PC-9 (cell line): ENCODE data around the gene TRIO. TPM values are rescaled to one million over a fixed set of nuclear protein-coding genes. Genes with fewer than 3 reads are reported as not detected.

Experiments used
- BruUV-seq: library from RNA; stranded (reverse); fragments of 400-500 nt; replicated peaks from 2 replicates; lab custom pipeline; 2021; lab: Mats Ljungman, UMichigan
- CTCF ChIA-PET: fragments of 300-600 bp; sonication (Branson Sonifier 250); formaldehyde crosslinking; loops from one replicate; lab custom pipeline; 2022; ENCODE audit warnings: antibody characterized with exemption; lab: Charles Lee
- POLR2A ChIA-PET: fragments of 300-600 bp; sonication (Branson Sonifier 250); formaldehyde crosslinking; loops from one replicate; lab custom pipeline; 2022; ENCODE audit warnings: antibody characterized with exemption; ENCODE audit not compliant: unreplicated experiment; lab: Charles Lee
- DNase-seq, 2 experiments: peaks; one replicate each; pipeline versions ENCODE4 v3.0.0 to v3.0.0-alpha.2; 2015 to 2022; ENCODE audit warnings: mixed read lengths in 1 of 2
- H2AFZ ChIP-seq: fragments of 200-600 bp; sonication (generic); 2 replicates; pipeline ENCODE4 v1.8.1; 2017; ENCODE audit warnings: antibody characterized with exemption
- H3F3A ChIP-seq: fragments of 200-600 bp; sonication (generic); 2 replicates; pipeline ENCODE4 v1.8.1; 2017; ENCODE audit warnings: antibody characterized with exemption, mild to moderate bottlenecking, low read depth; ENCODE audit not compliant: insufficient read depth
- H3K27ac ChIP-seq: fragments of 200-600 bp; sonication (generic); 2 replicates; pipeline ENCODE4 v1.6.1; 2016; ENCODE audit warnings: mixed run types
- H3K27me3 ChIP-seq: fragments of 200-600 bp; sonication (generic); 2 replicates; pipeline ENCODE4 v1.6.1; 2016; ENCODE audit warnings: low read depth, mixed run types; ENCODE audit not compliant: insufficient read depth
- H3K36me3 ChIP-seq: fragments of 200-600 bp; sonication (generic); 2 replicates; pipeline ENCODE4 v1.6.1; 2016; ENCODE audit warnings: low read depth, mixed run types
- H3K4me1 ChIP-seq: fragments of 200-600 bp; sonication (generic); replicated peaks from 2 replicates; pipeline ENCODE4 v1.6.1; 2016; ENCODE audit warnings: mixed run types; ENCODE audit not compliant: insufficient read depth
- H3K4me2 ChIP-seq: fragments of 200-600 bp; sonication (generic); 2 replicates; pipeline ENCODE4 v1.6.1; 2017; ENCODE audit warnings: mixed run types
- H3K4me3 ChIP-seq: fragments of 200-600 bp; sonication (generic); 2 replicates; pipeline ENCODE4 v1.6.1; 2016; ENCODE audit warnings: mixed run types
- H3K79me2 ChIP-seq: fragments of 200-600 bp; sonication (generic); 2 replicates; pipeline ENCODE4 v1.6.1; 2017; ENCODE audit warnings: low read depth, mixed run types
- H3K9me2 ChIP-seq: fragments of 200-600 bp; sonication (generic); 2 replicates; pipeline ENCODE4 v1.8.1; 2017; ENCODE audit warnings: mild to moderate bottlenecking; ENCODE audit not compliant: insufficient read depth
- H3K9me3 ChIP-seq: fragments of 200-600 bp; sonication (generic); 2 replicates; pipeline ENCODE4 v1.8.1; 2016; ENCODE audit warnings: low read depth; ENCODE audit not compliant: insufficient read depth
- H4K20me1 ChIP-seq: fragments of 200-600 bp; sonication (generic); 2 replicates; pipeline ENCODE4 v1.8.1; 2017; ENCODE audit not compliant: insufficient read depth
- EZH2 ChIP-seq: fragments of 200-600 bp; sonication (generic); IDR thresholded peaks from 2 replicates; pipeline ENCODE4 v1.8.0; 2017; ENCODE audit warnings: antibody characterized with exemption, low read depth
- intact Hi-C: fragments of 100-400 bp; cut with micrococcal nuclease; formaldehyde crosslinking; loops from one replicate; pipeline ENCODE4 v1.10.0; 2022; ENCODE audit not compliant: unreplicated experiment
- total RNA-seq: library from RNA; stranded (reverse); gene quantifications from 2 replicates; pipeline ENCODE4 v1.2.3, GENCODE V29; 2021
- TF ChIP-seq, protein P1 (sequence below): fragments of 200-600 bp; sonication (generic); conservative IDR thresholded peaks from 2 replicates; pipeline ENCODE4 v1.6.1; 2017; ENCODE audit warnings: mixed run types, antibody characterized with exemption, mild to moderate bottlenecking, moderate library complexity

The TRIO gene
- total RNA-seq, 1 experiment from 2014 or later, result 596 TPM

DNA sequence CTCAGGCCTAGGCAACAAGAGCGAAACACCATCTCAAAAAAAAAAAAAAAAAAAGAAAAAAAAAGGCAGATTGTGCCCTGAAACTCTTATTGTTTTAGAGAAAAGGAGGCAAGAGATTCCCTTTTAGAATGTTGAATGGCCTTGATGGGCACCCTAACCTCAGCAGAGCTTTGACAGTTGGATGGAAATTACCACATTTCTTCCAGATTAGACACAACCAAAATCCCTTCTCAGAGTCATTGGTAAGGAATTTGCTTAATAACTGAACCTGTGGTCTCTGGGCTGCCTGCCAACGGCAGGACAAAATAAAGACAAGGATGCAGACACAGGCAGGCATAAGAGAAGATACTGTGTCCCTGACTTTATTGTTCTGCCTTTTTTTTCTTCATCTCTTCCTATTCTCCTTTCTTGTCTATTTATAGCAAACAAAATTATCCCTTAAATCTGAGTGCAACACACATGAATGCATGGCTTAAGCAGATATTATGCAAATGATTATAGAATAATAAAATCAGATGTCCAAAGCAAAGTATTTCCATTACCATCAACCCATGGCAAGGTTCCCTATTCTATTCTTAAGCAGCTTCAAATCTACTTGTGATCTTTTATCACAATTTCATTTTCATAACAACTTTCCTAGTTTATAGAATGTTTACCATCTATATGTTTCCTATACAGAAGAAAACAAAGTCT lies 37.3 kb upstream of the TRIO start:
- H3K9me3 ChIP-seq, result peaks cover 12% of the 10 kb centered on the region; the same call in 1 of the 2 replicates
- no peaks in the 10 kb centered on the region for H3K27me3 ChIP-seq
- H3K4me3 ChIP-seq, result no peak overlapping the region
- H3F3A ChIP-seq, result peaks cover 8% of the 10 kb centered on the region; the same call in 1 of the 2 replicates
- ChIA-PET CTCF (interaction anchor here (0.7 to 1.6 kb wide), 2 partner anchors 94 to 165 kb away, joined by 5 to 13 read pairs; no protein-coding TSS in a partner anchor), POLR2A (interaction anchor here (0.6 to 1.1 kb wide), 6 partner anchors 34 to 563 kb away, joined by 4 to 23 read pairs (median 6); partner anchors contain the start of gene TRIO)
- H3K9me2 ChIP-seq, result no peaks in the 10 kb centered on the region
- H2AFZ ChIP-seq, result no peak overlapping the region
- H4K20me1 ChIP-seq, result no peaks in the 10 kb centered on the region
- no TSS peak for BruUV-seq
- intact Hi-C loops, result loop anchor here (1.0 kb wide), 1 partner anchor 118 kb away; no protein-coding TSS in a partner anchor
- H3K27ac ChIP-seq, result no peak overlapping the region
- H3K36me3 ChIP-seq, result no peaks in the 10 kb centered on the region
- H3K79me2 ChIP-seq, result no peaks in the 10 kb centered on the region
- DNase-seq, result peak; percentile 91
- H3K4me2 ChIP-seq, result no peak overlapping the region
- TF ChIP-seq, protein P1, sequence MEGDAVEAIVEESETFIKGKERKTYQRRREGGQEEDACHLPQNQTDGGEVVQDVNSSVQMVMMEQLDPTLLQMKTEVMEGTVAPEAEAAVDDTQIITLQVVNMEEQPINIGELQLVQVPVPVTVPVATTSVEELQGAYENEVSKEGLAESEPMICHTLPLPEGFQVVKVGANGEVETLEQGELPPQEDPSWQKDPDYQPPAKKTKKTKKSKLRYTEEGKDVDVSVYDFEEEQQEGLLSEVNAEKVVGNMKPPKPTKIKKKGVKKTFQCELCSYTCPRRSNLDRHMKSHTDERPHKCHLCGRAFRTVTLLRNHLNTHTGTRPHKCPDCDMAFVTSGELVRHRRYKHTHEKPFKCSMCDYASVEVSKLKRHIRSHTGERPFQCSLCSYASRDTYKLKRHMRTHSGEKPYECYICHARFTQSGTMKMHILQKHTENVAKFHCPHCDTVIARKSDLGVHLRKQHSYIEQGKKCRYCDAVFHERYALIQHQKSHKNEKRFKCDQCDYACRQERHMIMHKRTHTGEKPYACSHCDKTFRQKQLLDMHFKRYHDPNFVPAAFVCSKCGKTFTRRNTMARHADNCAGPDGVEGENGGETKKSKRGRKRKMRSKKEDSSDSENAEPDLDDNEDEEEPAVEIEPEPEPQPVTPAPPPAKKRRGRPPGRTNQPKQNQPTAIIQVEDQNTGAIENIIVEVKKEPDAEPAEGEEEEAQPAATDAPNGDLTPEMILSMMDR, result no peak
- TF ChIP-seq EZH2, result no peak
- H3K4me1 ChIP-seq, result peaks cover 10% of the 10 kb centered on the region

DNA sequence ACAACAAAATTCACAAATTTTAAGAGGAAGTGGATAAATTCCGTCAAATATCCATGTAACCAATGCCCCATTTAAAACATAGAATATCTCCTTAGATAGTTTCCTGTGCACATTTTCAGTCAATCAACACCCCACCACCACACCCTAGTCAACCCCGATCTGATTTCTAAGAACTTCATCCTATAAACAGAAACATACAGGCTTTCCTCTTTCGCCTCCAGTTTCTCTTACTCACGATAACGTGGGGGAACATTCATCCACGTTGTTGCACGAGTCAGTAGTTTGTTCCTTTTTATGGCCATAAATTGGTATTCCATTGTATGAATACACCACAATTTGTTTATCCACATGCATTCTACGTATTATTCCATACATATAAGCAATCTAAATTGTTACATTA lies 35.6 kb upstream of the TRIO start:
- intact Hi-C loops, result no loop called here
- peaks cover 8% of the 10 kb centered on the region; the same call in 1 of the 2 replicates for H3F3A ChIP-seq
- H3K9me3 ChIP-seq, result peaks cover 17% of the 10 kb centered on the region; the same call in 1 of the 2 replicates
- TF ChIP-seq, protein P1, result no peak
- TF ChIP-seq EZH2, result no peak
- BruUV-seq, result no TSS peak
- no peak overlapping the region for H2AFZ ChIP-seq
- H3K27ac ChIP-seq, result no peak overlapping the region
- POLR2A ChIA-PET, result interaction anchor here (0.6 kb wide), 1 partner anchor 154 kb away, joined by 3 read pairs; no protein-coding TSS in a partner anchor
- H4K20me1 ChIP-seq, result no peaks in the 10 kb centered on the region
- no peaks in the 10 kb centered on the region for H3K36me3 ChIP-seq
- no peaks in the 10 kb centered on the region for H3K27me3 ChIP-seq
- no peak overlapping the region for H3K4me3 ChIP-seq
- H3K79me2 ChIP-seq, result no peaks in the 10 kb centered on the region
- CTCF ChIA-PET, result interaction anchor here (1.5 kb wide), 1 partner anchor 163 kb away, joined by 9 read pairs; no protein-coding TSS in a partner anchor
- H3K9me2 ChIP-seq, result no peaks in the 10 kb centered on the region
- no peak overlapping the region for H3K4me2 ChIP-seq
- H3K4me1 ChIP-seq, result peaks cover 10% of the 10 kb centered on the region
- DNase-seq, result no peak

DNA sequence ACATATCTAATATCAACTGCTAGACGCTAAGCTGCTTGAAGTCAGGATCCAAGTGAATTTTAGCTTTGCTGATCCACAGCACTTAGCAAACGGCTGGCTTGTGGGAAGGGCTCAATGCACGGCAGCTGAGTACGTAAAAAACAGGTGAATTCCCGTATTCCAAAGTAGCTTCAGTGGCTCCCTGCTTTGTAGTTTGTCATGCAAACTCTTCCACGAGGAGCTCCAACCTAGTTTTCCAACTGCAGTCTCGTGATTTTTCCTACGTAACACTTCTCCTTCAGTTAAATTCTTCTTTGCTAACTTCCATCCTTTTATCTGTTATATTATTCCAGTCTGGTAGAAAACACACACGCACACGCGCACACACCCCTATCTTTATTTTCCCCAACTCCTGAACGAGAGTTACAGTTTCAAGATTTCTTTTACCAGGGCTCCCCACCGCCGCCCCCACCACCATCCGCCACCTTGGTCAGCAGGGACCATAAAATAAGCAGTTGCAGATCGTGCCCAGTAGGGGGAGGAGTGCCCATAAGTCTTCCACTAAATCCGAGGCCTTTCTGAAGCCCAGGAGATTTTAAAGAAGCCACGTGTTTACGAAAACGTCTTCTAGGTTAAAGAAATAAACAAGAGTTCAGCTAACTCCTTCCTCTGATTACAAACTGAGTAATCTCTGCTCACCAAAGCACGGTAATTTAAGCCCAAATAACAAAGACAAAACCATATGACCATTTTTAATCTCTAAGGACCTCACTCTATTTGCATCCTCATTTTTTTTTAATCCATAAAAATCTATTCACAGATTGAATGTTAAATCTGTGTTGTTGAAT lies 34.8 kb upstream of the TRIO start:
- H3F3A ChIP-seq, result peaks cover 8% of the 10 kb centered on the region; the same call in 1 of the 2 replicates
- no peak overlapping the region for H3K4me3 ChIP-seq
- CTCF ChIA-PET, result interaction anchor here (0.6 to 2.1 kb wide), 8 partner anchors 32 to 162 kb away, joined by 3 to 9 read pairs (median 5); partner anchors contain the start of gene TRIO
- intact Hi-C loops, result loop anchor here (1.0 kb wide), 2 partner anchors 119 to 257 kb away; no protein-coding TSS in a partner anchor
- TF ChIP-seq, protein P1, result peak; percentile 59
- no peak for TF ChIP-seq EZH2
- H2AFZ ChIP-seq, result no peak overlapping the region
- H3K27ac ChIP-seq, result peak overlapping the region; percentile 22; the same call in 1 of the 2 replicates
- BruUV-seq, result TSS peak; percentile 35
- H3K9me3 ChIP-seq, result peaks cover 9% of the 10 kb centered on the region; the same call in 1 of the 2 replicates
- POLR2A ChIA-PET, result interaction anchor here (0.5 to 1.8 kb wide), 9 partner anchors 47 to 560 kb away, joined by 3 to 15 read pairs (median 6); no protein-coding TSS in a partner anchor
- no peak overlapping the region for H3K4me2 ChIP-seq
- H3K27me3 ChIP-seq, result no peaks in the 10 kb centered on the region
- H3K79me2 ChIP-seq, result no peaks in the 10 kb centered on the region
- no peaks in the 10 kb centered on the region for H3K9me2 ChIP-seq
- peak in 1 of 2 experiments; percentile 81 for DNase-seq
- H3K4me1 ChIP-seq, result peaks cover 10% of the 10 kb centered on the region
- no peaks in the 10 kb centered on the region for H3K36me3 ChIP-seq
- no peaks in the 10 kb centered on the region for H4K20me1 ChIP-seq
